Measurements from ENCODE around the gene CLCN2. TPM values are rescaled to one million over a fixed set of nuclear protein-coding genes. Genes with fewer than 3 reads are reported as not detected.

CLCN2 gene
- total RNA-seq, 1 experiment from 2014 or later, result 22.9 TPM

GRCh38 chr3:184357248-184358123 is 3.9 kb downstream of the CLCN2 start:
- intact Hi-C loops (cut with micrococcal nuclease; ENCODE audit: unreplicated experiment), result no loop called here
- H3K36me3 Mint-ChIP-seq (ENCODE audit: insufficient read depth, unreplicated experiment), result peaks cover 34% of the 10 kb centered on the region
- no peak for TF ChIP-seq CTCF (IDR thresholded peaks at IDR 0.05; ENCODE audit: unreplicated experiment)
- peaks cover 23% of the 10 kb centered on the region for H3K4me1 Mint-ChIP-seq (ENCODE audit: low read depth, unreplicated experiment)
- no peaks in the 10 kb centered on the region for H3K9me3 Mint-ChIP-seq (ENCODE audit: low read depth, unreplicated experiment)
- DNase-seq, result no peak
- CTCF ChIA-PET, result no interaction called here
- no peak overlapping the region for H3K4me3 Mint-ChIP-seq (ENCODE audit: low read depth, unreplicated experiment)
- no TSS peak for BruUV-seq (replicated peaks)
- H3K27me3 Mint-ChIP-seq (ENCODE audit: unreplicated experiment), result no peaks in the 10 kb centered on the region
- no peak overlapping the region for H3K27ac Mint-ChIP-seq (ENCODE audit: unreplicated experiment)

- DNase-seq, result no peak
- Mint-ChIP-seq H3K4me3 (ENCODE audit: low read depth, unreplicated experiment) (no peak overlapping the region), H3K36me3 (ENCODE audit: insufficient read depth, unreplicated experiment) (peaks cover 17% of the 10 kb centered on the region), H3K9me3 (ENCODE audit: low read depth, unreplicated experiment) (no peaks in the 10 kb centered on the region), H3K27me3 (ENCODE audit: unreplicated experiment) (no peaks in the 10 kb centered on the region), H3K27ac (ENCODE audit: unreplicated experiment) (no peak overlapping the region), H3K4me1 (ENCODE audit: low read depth, unreplicated experiment) (peaks cover 31% of the 10 kb centered on the region)
- no TSS peak for BruUV-seq (replicated peaks)
- TF ChIP-seq CTCF (IDR thresholded peaks at IDR 0.05; ENCODE audit: unreplicated experiment), result no peak
- intact Hi-C loops (cut with micrococcal nuclease; ENCODE audit: unreplicated experiment), result no loop called here
- CTCF ChIA-PET, result interaction anchor here (0.5 to 1.4 kb wide), 4 partner anchors 10 to 1246 kb away, joined by 3 read pairs; no protein-coding TSS in a partner anchor
Measured at GRCh38 chr3:184355261-184356040, 6.0 kb downstream of the CLCN2 start.

DNA sequence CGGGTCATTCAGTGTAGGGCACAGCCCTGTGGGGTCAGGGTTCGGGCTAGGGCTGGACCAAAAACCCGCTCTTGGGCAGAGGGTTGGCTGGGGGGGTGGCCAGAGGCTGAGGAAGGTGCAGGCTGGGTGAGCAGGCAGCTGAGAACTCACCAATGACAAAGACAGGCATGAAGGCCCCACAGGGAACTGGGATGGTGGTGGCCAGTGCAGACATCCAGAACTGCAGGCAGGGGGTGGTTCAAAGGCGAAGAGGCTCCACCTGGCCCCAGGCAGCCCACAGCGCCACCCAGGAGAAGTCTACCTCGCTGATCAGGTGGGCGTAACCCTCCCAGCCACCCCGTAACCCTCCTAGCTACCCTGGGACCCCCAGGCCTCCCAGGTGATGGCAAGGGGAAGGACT is 6.7 kb downstream of the CLCN2 start:
- H3K4me3 Mint-ChIP-seq (ENCODE audit: low read depth, unreplicated experiment), result no peak overlapping the region

More for the DNA sequence above, 6.7 kb downstream of the CLCN2 start:
- no TSS peak for BruUV-seq (replicated peaks)
- H3K4me1 Mint-ChIP-seq (ENCODE audit: low read depth, unreplicated experiment), result peaks cover 24% of the 10 kb centered on the region
- H3K36me3 Mint-ChIP-seq (ENCODE audit: insufficient read depth, unreplicated experiment), result peaks cover 11% of the 10 kb centered on the region
- TF ChIP-seq CTCF (IDR thresholded peaks at IDR 0.05; ENCODE audit: unreplicated experiment), result no peak
- CTCF ChIA-PET, result interaction anchor here (0.7 to 1.2 kb wide), 2 partner anchors 9 to 206 kb away, joined by 3 read pairs; no protein-coding TSS in a partner anchor
- intact Hi-C loops (cut with micrococcal nuclease; ENCODE audit: unreplicated experiment), result no loop called here
- no peak overlapping the region for H3K27ac Mint-ChIP-seq (ENCODE audit: unreplicated experiment)
- no peaks in the 10 kb centered on the region for H3K27me3 Mint-ChIP-seq (ENCODE audit: unreplicated experiment)
- DNase-seq, result no peak
- no peaks in the 10 kb centered on the region for H3K9me3 Mint-ChIP-seq (ENCODE audit: low read depth, unreplicated experiment)

Measured in Calu3 (cell line).